Measurements from ENCODE around the gene ARHGAP26.

DNA sequence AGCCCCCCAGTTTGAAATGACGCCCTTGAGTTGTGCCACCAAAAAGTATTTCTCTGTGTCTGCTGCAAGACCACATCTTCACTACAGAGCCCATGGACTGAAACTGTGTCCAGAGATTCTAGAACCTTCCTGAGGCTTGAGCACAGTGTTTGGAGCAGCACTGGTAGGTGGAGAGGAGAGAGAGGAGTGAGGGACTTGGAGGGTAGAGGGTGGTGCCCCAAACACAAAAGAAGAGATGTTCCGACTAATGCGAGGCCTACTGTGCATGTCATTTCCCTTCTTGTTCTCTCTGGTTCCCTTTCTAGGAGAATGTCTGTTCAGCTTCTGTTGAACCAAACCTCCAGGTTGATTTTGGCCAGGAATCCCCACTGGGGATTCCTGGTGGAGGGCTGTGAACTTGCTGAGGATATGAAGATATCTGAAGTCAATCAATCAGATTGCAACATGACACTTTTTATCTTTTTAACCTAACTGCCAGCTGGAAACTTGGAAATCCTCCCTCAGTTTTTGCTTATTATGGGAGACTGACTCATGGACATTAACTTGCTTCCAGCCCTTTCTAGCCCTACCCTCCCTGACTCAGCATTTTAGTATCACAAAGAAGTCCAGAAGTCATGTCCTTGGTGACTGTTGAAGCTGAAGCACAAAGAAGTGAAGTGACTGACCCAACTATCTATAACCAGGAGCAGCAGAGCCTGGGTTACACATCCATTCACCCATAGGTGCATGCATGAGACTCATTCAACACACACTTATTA lies 478.8 kb downstream of the ARHGAP26 start:
- TF ChIP-seq POLR2A (IDR thresholded peaks at IDR 0.05): no peak
- TF ChIP-seq, protein P1, sequence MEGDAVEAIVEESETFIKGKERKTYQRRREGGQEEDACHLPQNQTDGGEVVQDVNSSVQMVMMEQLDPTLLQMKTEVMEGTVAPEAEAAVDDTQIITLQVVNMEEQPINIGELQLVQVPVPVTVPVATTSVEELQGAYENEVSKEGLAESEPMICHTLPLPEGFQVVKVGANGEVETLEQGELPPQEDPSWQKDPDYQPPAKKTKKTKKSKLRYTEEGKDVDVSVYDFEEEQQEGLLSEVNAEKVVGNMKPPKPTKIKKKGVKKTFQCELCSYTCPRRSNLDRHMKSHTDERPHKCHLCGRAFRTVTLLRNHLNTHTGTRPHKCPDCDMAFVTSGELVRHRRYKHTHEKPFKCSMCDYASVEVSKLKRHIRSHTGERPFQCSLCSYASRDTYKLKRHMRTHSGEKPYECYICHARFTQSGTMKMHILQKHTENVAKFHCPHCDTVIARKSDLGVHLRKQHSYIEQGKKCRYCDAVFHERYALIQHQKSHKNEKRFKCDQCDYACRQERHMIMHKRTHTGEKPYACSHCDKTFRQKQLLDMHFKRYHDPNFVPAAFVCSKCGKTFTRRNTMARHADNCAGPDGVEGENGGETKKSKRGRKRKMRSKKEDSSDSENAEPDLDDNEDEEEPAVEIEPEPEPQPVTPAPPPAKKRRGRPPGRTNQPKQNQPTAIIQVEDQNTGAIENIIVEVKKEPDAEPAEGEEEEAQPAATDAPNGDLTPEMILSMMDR (IDR thresholded peaks at IDR 0.05): no peak
